CD4-positive, alpha-beta T cell treated with Interleukin-4 for 1 hour (primary cell): ENCODE results near the gene MTA3.
"Not testable (repeated sequence)": the region's sequence is repeated elsewhere in the genome, so short reads cannot be mapped to it uniquely, and the experiment has no call there.

Source experiments
- DNase-seq, 2 donors: peaks; one replicate each; pipeline ENCODE4 v3.0.0-alpha.2; 2020 to 2022

The MTA3 gene

DNA sequence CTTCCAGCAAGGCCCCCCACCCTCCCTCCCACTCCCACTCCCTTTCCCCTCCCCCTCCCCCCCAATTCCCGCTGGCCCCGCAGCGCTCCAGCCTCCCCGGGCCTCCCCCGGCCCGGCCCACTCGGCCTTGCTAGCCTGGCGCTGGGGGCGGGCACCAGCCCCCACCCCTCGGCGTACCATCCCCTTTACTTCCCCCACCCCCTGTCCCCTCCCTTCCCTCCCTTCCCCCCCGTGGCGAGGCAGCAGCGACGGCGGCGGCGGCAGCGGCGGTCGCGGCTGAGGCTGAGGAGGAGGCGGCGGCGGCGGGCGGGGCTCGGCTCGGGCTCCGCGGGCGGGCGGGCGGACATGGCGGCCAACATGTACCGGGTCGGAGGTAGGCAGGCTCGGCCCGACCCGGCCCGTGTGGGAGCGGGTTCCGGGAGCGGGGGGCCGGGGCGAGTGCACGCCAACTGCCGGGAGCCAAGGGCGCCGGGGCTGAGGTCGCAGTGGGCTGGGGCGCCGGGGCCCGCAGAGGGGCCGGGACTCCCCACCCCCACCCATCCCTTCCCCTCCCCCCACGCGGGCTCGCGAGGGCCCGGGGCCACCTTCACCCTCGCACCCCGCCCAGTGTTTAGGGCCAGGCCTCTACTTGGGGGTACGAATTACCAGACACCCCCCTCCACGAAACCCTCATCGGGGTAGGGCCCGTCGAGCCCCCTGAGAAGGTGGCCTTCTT lies at the start of gene MTA3:
Gene MTA3 (plus strand): TSS at position 232 of the 715 bp plus-strand sequence. CDS start 114 bp downstream, at position 346.
- DNase-seq, result peak; percentile 61 to 62

- no peak for DNase-seq
Observed at GRCh38 chr2:42519624-42520023, 48.8 kb upstream of the MTA3 start.

DNA sequence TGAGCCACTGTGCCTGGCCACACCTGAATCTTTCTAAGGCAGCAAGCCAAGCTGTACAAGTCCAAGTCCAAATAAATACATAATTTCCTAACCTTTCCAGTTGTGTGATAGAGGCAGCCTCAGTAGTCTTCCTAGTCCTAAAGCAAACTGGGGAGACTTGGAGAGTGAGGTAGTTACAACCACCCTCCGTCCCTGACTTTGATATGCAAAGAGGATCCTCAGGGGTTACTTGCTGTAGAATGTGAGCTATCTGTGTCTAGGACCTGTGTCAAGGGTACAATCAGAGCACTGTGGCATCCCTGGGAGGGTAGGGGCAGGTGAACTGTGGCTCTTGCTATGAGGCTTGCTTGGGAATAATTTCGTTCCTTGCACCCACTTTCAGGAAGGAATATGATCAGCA lies 46.4 kb upstream of the MTA3 start:
- DNase-seq, result no peak

- no peak for DNase-seq
Observed at GRCh38 chr2:42523341-42523740, 45.1 kb upstream of the MTA3 start.

DNA sequence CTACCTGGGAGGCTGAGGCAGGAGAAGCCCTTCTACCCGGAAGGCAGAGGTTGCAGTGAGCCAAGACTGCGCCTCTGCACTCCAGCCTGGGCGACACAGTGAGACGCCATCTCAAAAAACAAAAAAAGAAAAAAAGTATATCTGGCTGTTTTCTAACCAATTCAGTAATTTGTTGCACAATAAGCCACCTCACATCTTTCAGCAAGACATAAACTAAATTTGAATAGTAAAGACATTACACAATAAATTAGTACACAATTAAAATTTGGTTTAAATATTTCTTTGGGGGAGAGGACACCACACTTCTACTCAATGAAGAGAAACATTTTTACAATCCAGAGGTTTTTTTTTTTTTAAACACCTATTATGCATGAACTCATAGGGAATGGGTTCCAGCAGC lies 36.0 kb upstream of the MTA3 start:
- no peak for DNase-seq

DNA sequence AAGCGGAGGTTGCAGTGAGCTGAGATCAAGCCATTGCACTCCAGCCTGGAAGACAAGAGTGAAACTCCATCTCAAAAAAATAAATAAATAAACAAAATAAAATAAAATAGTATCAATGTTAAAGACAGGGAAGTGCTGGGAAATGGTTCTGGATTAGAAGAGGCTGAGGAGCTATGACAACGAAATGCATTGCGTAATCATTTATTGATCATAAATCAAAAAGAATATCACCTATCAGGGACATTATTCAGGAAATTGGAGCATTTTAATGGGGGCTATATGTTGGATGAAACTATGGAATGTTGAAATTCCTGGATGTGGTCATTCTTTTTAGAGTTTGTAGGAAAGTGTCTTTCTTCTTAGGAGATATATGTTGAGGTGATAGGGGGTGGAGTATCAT lies 30.9 kb upstream of the MTA3 start:
- no peak for DNase-seq

GRCh38 chr2:42542871-42543270 lies 25.6 kb upstream of the MTA3 start:
- no peak for DNase-seq

DNA sequence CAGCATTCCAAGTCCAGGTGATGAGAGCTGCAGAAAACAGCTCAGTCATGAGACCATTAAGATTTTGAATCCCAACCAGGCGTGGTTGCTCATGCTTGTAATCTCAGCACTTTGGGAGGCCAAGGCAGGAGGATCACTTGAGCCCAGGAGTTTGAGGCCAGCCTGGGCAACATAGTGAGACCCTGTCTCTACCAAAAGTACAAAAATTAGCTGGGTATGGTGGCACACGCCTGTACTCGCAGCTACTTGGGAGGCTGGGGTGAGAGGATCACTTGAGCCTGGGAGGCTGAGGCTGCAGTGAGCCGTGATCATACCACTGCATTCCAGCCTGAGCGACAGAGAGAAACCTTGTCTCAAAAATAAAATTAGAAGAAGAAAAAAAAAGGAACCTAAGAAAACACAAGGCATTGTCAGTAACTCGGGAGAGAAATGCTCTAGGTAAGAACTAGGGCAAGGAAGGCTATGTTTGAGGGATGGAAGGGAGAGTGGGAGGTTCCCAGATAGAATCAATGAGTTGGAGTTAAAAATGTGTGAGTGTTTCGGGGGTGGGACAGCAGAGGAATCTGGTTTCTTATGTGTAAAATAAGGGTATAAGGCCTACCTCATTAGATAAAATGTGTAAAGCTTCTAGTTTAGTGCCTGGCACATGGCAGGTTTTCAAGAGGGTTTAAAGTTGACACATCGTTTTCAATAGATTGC lies 23.3 kb upstream of the MTA3 start:
- no peak for DNase-seq

GRCh38 chr2:42545841-42546390 lies 22.5 kb upstream of the MTA3 start:
- no peak for DNase-seq

DNA sequence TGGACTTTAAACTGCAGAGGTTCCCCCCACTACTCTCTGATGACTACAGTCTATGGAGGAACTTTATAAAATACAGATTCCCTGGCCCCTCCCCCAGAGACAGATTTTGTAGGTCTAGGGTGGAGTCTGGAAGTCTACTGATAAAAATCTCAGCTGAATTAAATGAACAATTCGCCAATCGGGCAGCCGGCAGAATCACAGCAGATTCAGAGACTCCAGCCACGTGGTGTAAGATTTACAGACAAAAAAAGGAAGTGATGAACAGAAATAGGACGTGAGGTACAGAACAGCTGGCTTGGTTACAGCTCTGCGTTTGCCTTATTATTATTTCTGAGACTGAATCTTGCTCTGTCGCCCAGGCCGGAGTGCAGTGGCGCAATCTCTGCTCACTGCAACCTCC lies 21.4 kb upstream of the MTA3 start:
- DNase-seq, result no peak

GRCh38 chr2:42547446-42548295 lies 20.8 kb upstream of the MTA3 start:
- DNase-seq, result no peak

DNA sequence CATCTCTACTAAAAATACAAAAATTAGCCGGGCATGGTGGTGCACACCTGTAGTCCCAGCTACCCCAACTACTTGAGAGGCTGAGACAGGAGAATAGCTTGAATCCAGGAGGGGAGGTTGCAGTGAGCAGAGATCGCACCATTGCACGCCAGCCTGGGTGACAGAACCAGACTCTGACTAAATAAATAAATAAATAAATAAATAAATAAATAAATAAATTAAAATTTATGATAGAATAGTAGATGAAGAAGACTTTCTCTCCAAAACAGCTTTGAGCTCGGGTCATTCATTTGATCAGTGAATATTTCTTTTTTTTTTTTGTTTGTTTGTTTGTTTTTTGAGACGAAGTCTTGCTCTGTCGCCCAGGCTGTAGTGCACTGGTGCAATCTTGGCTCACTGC lies 17.6 kb upstream of the MTA3 start:
- no peak for DNase-seq

- no peak for DNase-seq
Observed at GRCh38 chr2:42554392-42554791, 14.0 kb upstream of the MTA3 start.

- no peak for DNase-seq
Observed at GRCh38 chr2:42556315-42556890, 12.0 kb upstream of the MTA3 start.

- no peak for DNase-seq
Observed at GRCh38 chr2:42557306-42557705, 11.1 kb upstream of the MTA3 start.

DNA sequence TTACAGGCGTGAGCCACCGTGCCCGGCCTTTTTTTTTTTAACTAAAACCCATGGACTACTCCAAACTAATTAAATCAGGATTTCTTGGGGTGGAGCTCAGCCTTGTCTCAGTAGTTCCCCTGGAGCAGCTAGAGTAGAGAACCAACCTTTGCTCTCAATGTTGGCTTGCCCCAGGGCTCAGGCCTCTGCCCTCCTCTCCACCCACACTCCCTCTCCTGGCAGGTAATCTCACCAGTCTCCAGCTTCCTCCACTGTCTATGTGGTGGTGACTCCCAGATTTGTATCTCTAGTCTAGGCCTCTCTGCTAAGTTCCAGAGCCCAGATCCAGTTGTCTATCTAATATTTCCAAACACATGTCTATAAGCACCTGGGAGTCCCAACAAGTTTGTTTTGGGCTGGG lies 9.6 kb upstream of the MTA3 start:
- DNase-seq, result no peak

GRCh38 chr2:42560133-42560532 lies 8.3 kb upstream of the MTA3 start:
- not testable (repeated sequence) for DNase-seq

GRCh38 chr2:42560899-42561298 lies 7.5 kb upstream of the MTA3 start:
- DNase-seq, result no peak

- DNase-seq, result no peak
Observed at GRCh38 chr2:42562474-42563144, 5.8 kb upstream of the MTA3 start.

GRCh38 chr2:42566025-42566424 lies 2.4 kb upstream of the MTA3 start:
- DNase-seq, result no peak

DNA sequence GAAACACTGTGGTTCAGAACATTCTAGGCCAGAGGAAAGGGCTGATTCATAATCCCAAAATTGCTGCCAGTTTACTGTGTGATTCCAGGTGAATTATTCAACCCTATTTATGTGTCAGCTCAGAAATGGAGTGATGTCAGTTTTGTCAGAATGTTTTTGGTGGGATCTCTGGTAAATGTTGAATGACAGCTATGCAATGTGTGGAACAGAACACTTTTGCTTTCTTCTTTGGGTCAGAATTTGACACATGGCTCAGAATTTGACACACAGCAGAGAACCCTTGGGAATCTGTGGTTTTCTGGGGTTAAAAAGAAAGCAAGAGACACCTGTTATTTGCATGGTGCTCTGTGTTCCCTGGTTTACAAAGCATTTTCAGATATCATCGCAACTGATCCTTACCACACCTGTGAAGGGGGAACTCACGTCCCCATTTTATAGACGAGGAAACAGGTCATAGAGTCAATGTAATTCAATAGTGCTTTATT lies 1.6 kb upstream of the MTA3 start:
- no peak for DNase-seq

- DNase-seq, result no peak
Observed at GRCh38 chr2:42567364-42567763, 1.1 kb upstream of the MTA3 start.
